Mesendoderm (in vitro differentiated cells): ENCODE results near the gene CASKIN2.

Source experiments
- DNase-seq: peaks from one replicate; pipeline ENCODE4 v3.0.0; 2013
- H2AK5ac ChIP-seq: 2 replicates; pipeline ENCODE4 v1.6.1; 2013; ENCODE audit warnings: low read length, inconsistent platforms
- H2BK120ac ChIP-seq: 2 replicates; pipeline ENCODE4 v1.6.1; 2013; ENCODE audit warnings: low read depth, mild to moderate bottlenecking, low read length, moderate library complexity, mixed read lengths
- H2BK15ac ChIP-seq: replicated peaks from 2 replicates; pipeline ENCODE4 v1.6.1; 2013; ENCODE audit warnings: low read depth, mild to moderate bottlenecking, moderate library complexity
- H2BK5ac ChIP-seq: 2 replicates; pipeline ENCODE4 v1.6.1; 2013; ENCODE audit warnings: low read length, inconsistent platforms
- H3K18ac ChIP-seq: 2 replicates; pipeline ENCODE4 v1.6.1; 2013; ENCODE audit warnings: mild to moderate bottlenecking, low read length, mixed read lengths
- H3K23ac ChIP-seq: one replicate; pipeline ENCODE4 v1.6.1; 2013; ENCODE audit warnings: low read length
- H3K27ac ChIP-seq: 2 replicates; pipeline ENCODE4 v1.5.1; 2013; ENCODE audit warnings: low read depth, mild to moderate bottlenecking, inconsistent platforms, low read length, moderate library complexity
- H3K27me3 ChIP-seq: 2 replicates; pipeline ENCODE4 v1.6.1; 2013; ENCODE audit warnings: low read length, control low read depth, mild to moderate bottlenecking, inconsistent platforms; ENCODE audit not compliant: insufficient read depth, poor library complexity
- H3K36me3 ChIP-seq: 2 replicates; pipeline ENCODE4 v1.6.1; 2013; ENCODE audit warnings: low read length, inconsistent platforms; ENCODE audit not compliant: control insufficient read depth, insufficient read depth
- H3K4ac ChIP-seq: one replicate; pipeline ENCODE4 v1.6.1; 2013; ENCODE audit warnings: low read depth, mild to moderate bottlenecking, low read length, moderate library complexity
- H3K4me1 ChIP-seq: 2 replicates; pipeline ENCODE4 v1.6.1; 2013; ENCODE audit warnings: low read depth, low read length, inconsistent platforms; ENCODE audit not compliant: control insufficient read depth
- H3K4me2 ChIP-seq: 2 replicates; pipeline ENCODE4 v1.6.1; 2013; ENCODE audit warnings: low read length
- H3K4me3 ChIP-seq: 2 replicates; pipeline ENCODE4 v1.5.1; 2013; ENCODE audit warnings: mild to moderate bottlenecking, low read length
- H3K56ac ChIP-seq: one replicate; pipeline ENCODE4 v1.6.1; 2013; ENCODE audit warnings: low read length
- H3K79me1 ChIP-seq: 2 replicates; pipeline ENCODE4 v1.6.1; 2013; ENCODE audit warnings: low read length, inconsistent platforms
- H3K79me2 ChIP-seq: 2 replicates; pipeline ENCODE4 v1.6.1; 2013; ENCODE audit warnings: mild to moderate bottlenecking, low read length; ENCODE audit not compliant: control insufficient read depth, insufficient read depth
- H3K9ac ChIP-seq: 2 replicates; pipeline ENCODE4 v1.6.1; 2013; ENCODE audit warnings: low read length, inconsistent platforms
- H4K5ac ChIP-seq: one replicate; pipeline ENCODE4 v1.6.1; 2013; ENCODE audit warnings: low read length
- H4K8ac ChIP-seq: one replicate; pipeline ENCODE4 v1.6.1; 2013; ENCODE audit warnings: low read depth, mild to moderate bottlenecking, control low read depth, low read length, moderate library complexity
- WGBS: extraction: QIAGEN DNeasy Blood & Tissue Kit; methylation state at CpG from one replicate; pipeline ENCODE4 v1.1.7; 2013; ENCODE audit warnings: low lambda C conversion rate, missing lambda C conversion rate; ENCODE audit not compliant: insufficient coverage; ENCODE audit errors: extremely low coverage; 5-methylcytosine and 5-hydroxymethylcytosine counted together

The CASKIN2 gene

DNA sequence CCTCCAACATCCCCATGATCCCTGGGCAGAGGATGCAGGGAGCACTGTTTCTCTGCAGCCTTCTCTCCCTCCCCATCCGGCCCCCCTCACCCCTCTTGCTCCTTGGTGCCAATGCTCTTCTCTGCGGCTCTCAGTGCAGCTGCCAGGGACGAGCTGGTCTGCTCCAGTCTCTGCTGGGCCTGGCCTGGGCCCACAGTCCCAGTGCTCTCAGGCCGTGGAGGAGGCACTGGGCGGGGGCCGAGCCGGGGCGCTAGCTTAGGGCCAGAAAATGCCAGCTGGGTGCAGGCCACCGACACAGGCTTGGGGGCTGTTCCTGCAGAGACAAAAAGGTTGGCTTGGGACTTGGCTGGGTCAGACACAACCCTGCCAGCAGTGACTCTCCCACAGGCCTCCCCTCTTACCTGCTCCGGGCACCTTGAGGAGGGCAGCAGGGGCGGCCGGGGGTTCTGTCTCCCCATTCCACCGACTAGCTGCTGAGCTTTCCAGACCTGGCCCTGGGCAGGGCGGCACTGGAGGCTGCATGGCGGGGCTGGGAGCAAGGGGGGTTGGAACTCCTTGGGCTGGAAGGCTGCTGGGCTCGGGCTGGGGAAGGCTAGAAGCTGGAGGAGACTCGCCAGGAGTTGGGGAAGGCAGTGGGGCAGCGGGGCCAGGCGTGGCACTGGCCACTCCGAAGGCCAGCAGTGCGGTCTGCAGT, 13.8 kb downstream of the CASKIN2 start:
- H3K79me2 ChIP-seq, result no peaks in the 10 kb centered on the region
- H3K27me3 ChIP-seq, result no peaks in the 10 kb centered on the region
- H2BK15ac ChIP-seq, result no peak overlapping the region
- no peak overlapping the region for H4K5ac ChIP-seq
- no peak overlapping the region for H3K4me2 ChIP-seq
- DNase-seq, result no peak
- H3K4ac ChIP-seq, result no peak overlapping the region
- no peak overlapping the region for H3K27ac ChIP-seq
- no peak overlapping the region for H2BK5ac ChIP-seq
- no peak overlapping the region for H3K56ac ChIP-seq
- no peak overlapping the region for H3K23ac ChIP-seq
- no peak overlapping the region for H2BK120ac ChIP-seq
- H3K36me3 ChIP-seq, result peaks cover 3% of the 10 kb centered on the region
- no peak overlapping the region for H4K8ac ChIP-seq
- no peak overlapping the region for H2AK5ac ChIP-seq
- H3K9ac ChIP-seq, result no peak overlapping the region
- no peaks in the 10 kb centered on the region for H3K79me1 ChIP-seq
- no peaks in the 10 kb centered on the region for H3K4me1 ChIP-seq
- H3K18ac ChIP-seq, result no peak overlapping the region
- H3K4me3 ChIP-seq, result no peak overlapping the region
- WGBS, result no CpG with 5 or more reads among the region's 21 CpGs

DNA sequence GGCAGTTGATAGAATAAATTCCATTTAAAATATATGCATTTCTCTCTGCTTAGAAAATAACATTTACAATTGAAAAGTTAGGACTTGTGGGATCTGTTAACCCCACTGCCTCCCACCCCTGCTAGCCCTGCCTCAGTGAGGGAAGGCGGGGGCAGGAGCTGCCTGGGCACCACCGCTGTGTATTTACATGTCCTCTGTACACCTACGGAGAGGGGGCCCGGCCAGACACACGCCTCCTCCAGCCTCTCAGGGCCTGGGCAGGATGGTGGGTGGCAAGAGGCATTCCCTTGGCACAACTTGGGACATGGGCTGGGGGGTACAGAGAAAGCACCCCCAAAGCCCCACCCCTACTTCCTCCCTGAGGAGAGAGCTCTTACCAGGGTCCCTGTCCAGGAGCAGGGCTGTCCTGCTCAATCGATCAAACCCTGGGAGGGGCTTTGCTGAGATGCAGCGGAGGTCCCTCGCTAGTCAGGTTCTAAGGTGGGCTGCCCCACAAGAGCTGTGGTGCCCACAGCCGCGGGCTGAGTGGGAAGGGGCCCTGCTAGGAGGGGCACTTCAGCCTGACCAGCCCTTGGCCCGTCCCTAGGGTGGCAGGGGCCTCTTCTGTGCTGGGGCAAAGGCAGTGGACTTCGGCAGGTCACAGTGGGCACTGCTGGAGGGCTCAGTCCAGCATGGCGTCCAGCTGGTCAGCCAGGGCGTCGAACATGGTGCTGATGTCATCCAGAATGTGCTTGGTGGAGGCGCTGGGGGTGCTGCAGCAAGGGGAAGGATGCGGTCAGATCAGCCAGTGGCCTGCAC, 14.7 kb downstream of the CASKIN2 start:
- H3K36me3 ChIP-seq, result peaks cover 3% of the 10 kb centered on the region
- no CpG with 5 or more reads among the region's 17 CpGs for WGBS

DNA sequence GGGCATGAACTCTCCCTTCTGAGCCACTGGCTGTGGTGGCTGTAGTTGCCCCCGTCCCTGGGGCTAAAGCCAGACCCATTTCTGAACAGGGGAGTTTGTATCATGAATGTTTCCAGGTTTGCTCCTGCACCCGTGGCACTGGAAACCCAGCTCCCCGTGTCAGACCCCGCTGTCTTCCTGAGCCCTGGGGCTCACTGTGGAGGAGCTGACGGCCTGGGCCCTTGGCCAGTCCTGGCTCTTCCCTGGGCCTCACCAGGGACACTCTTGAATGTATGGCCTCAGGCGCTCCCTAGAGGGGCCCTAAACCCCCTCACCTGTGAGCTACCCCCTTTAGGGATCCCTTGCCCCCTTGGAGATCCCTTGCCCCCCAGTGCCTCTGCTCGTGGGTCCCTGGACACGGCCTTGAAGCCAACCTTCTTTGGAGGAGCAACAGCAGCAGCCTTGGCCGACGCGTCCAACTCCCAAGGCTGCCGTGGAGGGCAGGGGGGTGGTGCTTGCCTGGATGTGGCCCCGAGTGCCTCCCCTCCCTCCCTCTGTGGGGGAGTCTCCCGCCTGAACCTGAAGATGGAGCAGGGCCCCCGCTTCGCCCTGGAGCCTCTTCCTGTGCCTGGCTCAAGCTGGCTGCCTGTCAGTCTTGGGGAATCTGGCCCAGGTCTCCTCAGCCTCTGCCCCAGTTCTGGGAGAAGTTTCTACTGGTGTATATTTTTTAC, 15.9 kb downstream of the CASKIN2 start:
- H3K27me3 ChIP-seq, result no peaks in the 10 kb centered on the region
- no peak overlapping the region for H2BK15ac ChIP-seq
- no peak overlapping the region for H2BK120ac ChIP-seq
- H3K27ac ChIP-seq, result no peak overlapping the region
- H2BK5ac ChIP-seq, result no peak overlapping the region
- H3K4me1 ChIP-seq, result no peaks in the 10 kb centered on the region
- no peak overlapping the region for H3K4me2 ChIP-seq
- H3K79me2 ChIP-seq, result no peaks in the 10 kb centered on the region
- no peak overlapping the region for H3K18ac ChIP-seq
- H4K8ac ChIP-seq, result no peak overlapping the region
- no peak for DNase-seq
- H3K56ac ChIP-seq, result no peak overlapping the region
- WGBS, result no CpG with 5 or more reads among the region's 16 CpGs
- H4K5ac ChIP-seq, result no peak overlapping the region
- H3K9ac ChIP-seq, result no peak overlapping the region
- no peak overlapping the region for H3K4ac ChIP-seq
- no peaks in the 10 kb centered on the region for H3K79me1 ChIP-seq
- no peak overlapping the region for H3K4me3 ChIP-seq
- no peak overlapping the region for H2AK5ac ChIP-seq
- peaks cover 3% of the 10 kb centered on the region for H3K36me3 ChIP-seq
- no peak overlapping the region for H3K23ac ChIP-seq

More for the DNA sequence above, 14.7 kb downstream of the CASKIN2 start:
- Histone ChIP-seq H2AK5ac (no peak overlapping the region), H3K23ac (no peak overlapping the region), H2BK5ac (no peak overlapping the region), H3K18ac (no peak overlapping the region), H3K79me1 (no peaks in the 10 kb centered on the region), H3K4ac (no peak overlapping the region), H3K4me3 (no peak overlapping the region), H3K9ac (no peak overlapping the region), H3K27ac (no peak overlapping the region), H2BK120ac (no peak overlapping the region), H3K79me2 (no peaks in the 10 kb centered on the region), H4K5ac (no peak overlapping the region), H2BK15ac (no peak overlapping the region), H4K8ac (no peak overlapping the region), H3K56ac (no peak overlapping the region), H3K27me3 (no peaks in the 10 kb centered on the region), H3K4me2 (no peak overlapping the region), H3K4me1 (no peaks in the 10 kb centered on the region)
- no peak for DNase-seq

DNA sequence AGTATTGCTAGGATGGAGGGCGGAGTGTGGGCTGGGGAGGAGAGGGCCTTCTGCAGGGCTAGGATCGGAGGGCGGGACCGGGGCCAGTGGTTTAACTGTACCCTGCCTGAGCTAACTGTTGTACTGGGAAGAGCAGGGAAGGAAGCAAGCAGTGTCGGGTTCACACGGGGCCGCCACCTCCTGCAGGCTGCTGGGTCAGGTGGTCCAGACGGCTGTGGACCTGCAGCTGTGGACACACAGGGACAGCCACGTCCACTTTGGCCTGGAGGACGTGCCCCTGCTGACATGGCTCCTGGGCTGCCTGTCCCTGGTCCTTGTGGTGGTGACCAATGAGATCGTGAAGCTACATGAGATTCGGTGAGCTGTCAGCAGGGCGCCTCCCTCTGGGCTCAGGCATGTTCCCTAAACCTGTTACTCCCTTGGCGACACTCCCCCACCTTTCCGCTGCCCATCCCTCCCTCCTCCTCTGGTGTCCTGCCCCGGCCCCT, 16.6 kb downstream of the CASKIN2 start:
- H2BK15ac ChIP-seq, result no peak overlapping the region
- no peaks in the 10 kb centered on the region for H3K79me2 ChIP-seq
- no peak overlapping the region for H3K4me3 ChIP-seq
- H2BK120ac ChIP-seq, result no peak overlapping the region
- no peak overlapping the region for H3K4me2 ChIP-seq
- no peak overlapping the region for H3K9ac ChIP-seq
- H3K27ac ChIP-seq, result no peak overlapping the region
- H3K79me1 ChIP-seq, result no peaks in the 10 kb centered on the region
- H3K27me3 ChIP-seq, result no peaks in the 10 kb centered on the region
- no peak overlapping the region for H4K8ac ChIP-seq
- peaks cover 3% of the 10 kb centered on the region for H3K36me3 ChIP-seq
- no peak overlapping the region for H4K5ac ChIP-seq
- H3K4ac ChIP-seq, result no peak overlapping the region
- no peak overlapping the region for H2AK5ac ChIP-seq
- peak; percentile 45 for DNase-seq
- H3K56ac ChIP-seq, result no peak overlapping the region
- no peak overlapping the region for H3K23ac ChIP-seq
- H3K4me1 ChIP-seq, result no peaks in the 10 kb centered on the region
- no peak overlapping the region for H2BK5ac ChIP-seq
- no CpG with 5 or more reads among the region's 16 CpGs for WGBS
- H3K18ac ChIP-seq, result no peak overlapping the region

GRCh38 chr17:75498039-75498725, 17.2 kb downstream of the CASKIN2 start:
- Histone ChIP-seq H3K27me3 (no peaks in the 10 kb centered on the region), H3K4ac (no peak overlapping the region), H3K23ac (no peak overlapping the region), H3K27ac (no peak overlapping the region), H3K4me3 (no peak overlapping the region), H3K79me2 (no peaks in the 10 kb centered on the region), H4K5ac (no peak overlapping the region), H2BK15ac (no peak overlapping the region), H3K79me1 (no peaks in the 10 kb centered on the region), H3K4me2 (no peak overlapping the region), H3K56ac (no peak overlapping the region), H3K9ac (no peak overlapping the region), H3K4me1 (no peaks in the 10 kb centered on the region), H2BK5ac (no peak overlapping the region), H2BK120ac (no peak overlapping the region), H4K8ac (no peak overlapping the region), H2AK5ac (no peak overlapping the region), H3K18ac (no peak overlapping the region), H3K36me3 (peaks cover 2% of the 10 kb centered on the region)
- no peak for DNase-seq
- WGBS, result no CpG with 5 or more reads among the region's 21 CpGs
